GM12874 (cell line): ENCODE results near the gene GPR137C.

Experiments
- CTCF ChIP-seq: IDR thresholded peaks from 2 replicates; pipeline ENCODE4 v1.5.1; 2011; ENCODE audit warnings: low read depth, mild to moderate bottlenecking, control low read depth, low read length, moderate library complexity; ENCODE audit not compliant: insufficient read depth

Gene GPR137C

GRCh38 chr14:52683985-52684520 lies 131.4 kb downstream of the GPR137C start:
- TF ChIP-seq CTCF = no peak

GRCh38 chr14:52686176-52686575 lies 133.5 kb downstream of the GPR137C start:
- TF ChIP-seq CTCF = no peak
